Uterus (tissue), 2 donors: ENCODE data around the gene SLC8B1.

Experiments
- CTCF ChIP-seq, 4 experiments: fragments of 200-600 bp in 2 of 4; fragments of 450-650 bp in 2 of 4; sonication (generic) in 2 of 4; IDR thresholded peaks; one replicate each; pipeline ENCODE4 v1.5.1; 2016 to 2019; ENCODE audit warnings: antibody characterized with exemption in 4 of 4, mild to moderate bottlenecking in 2 of 4, moderate library complexity in 1 of 4
- POLR2A ChIP-seq, 2 donors: fragments of 450-650 bp; IDR thresholded peaks; one replicate each; pipeline ENCODE4 v1.6.1; 2016; ENCODE audit warnings: antibody characterized with exemption in 2 of 2, mild to moderate bottlenecking in 1 of 2, moderate library complexity in 1 of 2

GRCh38 chr12:113310489-113310888 lies 24.4 kb downstream of the SLC8B1 start:
- TF ChIP-seq CTCF (IDR thresholded peaks at IDR 0.05) (no peak), POLR2A (IDR thresholded peaks at IDR 0.05) (no peak)
